ENCODE data around the gene CACNA1B. TPM values are rescaled to one million over a fixed set of nuclear protein-coding genes. Genes with fewer than 3 reads are reported as not detected.
A peak's percentile ranks its signal among the peaks of the same experiment; 100 is the strongest.

The CACNA1B gene
- total RNA-seq, 2 donors from 2014 or later, result 0.26 to 0.99 TPM

DNA sequence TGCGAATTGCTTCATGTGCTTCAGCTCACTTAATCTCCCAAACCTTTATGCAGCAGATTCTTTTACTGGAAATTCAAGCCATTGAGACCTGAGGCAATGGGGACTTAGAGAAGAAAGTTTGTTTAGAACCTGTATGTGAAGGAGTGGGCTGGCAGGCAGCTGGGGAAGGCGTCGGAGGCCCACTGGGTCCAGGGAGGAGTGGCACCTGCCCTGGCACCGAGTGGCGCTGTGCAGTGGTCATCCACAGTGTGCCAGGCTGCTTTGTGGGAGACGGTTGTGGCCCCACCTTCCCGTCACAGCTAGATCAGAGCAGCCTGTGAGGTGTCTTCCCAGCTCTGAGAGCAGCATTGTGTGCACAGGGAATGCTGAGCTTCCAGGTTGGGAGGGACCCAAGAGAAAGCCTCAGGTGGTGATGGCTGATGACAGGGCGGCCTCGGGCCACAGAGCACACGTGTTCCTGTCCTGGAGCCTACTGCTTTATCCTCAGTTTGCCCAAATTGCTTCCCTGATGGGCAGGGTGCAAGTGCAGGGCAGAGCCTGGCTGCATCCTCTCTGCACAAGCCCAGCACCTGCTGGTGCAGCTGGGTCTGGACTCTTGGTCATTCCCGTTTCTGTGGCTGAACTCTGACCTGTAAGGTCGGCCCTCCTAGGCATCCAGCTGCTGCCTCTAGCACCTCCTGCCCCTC lies 175.2 kb downstream of the CACNA1B start:
- no peak overlapping the region for H3K27ac ChIP-seq
- TF ChIP-seq, protein P1, sequence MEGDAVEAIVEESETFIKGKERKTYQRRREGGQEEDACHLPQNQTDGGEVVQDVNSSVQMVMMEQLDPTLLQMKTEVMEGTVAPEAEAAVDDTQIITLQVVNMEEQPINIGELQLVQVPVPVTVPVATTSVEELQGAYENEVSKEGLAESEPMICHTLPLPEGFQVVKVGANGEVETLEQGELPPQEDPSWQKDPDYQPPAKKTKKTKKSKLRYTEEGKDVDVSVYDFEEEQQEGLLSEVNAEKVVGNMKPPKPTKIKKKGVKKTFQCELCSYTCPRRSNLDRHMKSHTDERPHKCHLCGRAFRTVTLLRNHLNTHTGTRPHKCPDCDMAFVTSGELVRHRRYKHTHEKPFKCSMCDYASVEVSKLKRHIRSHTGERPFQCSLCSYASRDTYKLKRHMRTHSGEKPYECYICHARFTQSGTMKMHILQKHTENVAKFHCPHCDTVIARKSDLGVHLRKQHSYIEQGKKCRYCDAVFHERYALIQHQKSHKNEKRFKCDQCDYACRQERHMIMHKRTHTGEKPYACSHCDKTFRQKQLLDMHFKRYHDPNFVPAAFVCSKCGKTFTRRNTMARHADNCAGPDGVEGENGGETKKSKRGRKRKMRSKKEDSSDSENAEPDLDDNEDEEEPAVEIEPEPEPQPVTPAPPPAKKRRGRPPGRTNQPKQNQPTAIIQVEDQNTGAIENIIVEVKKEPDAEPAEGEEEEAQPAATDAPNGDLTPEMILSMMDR (IDR thresholded peaks at IDR 0.05), result no peak
- no peak for TF ChIP-seq POLR2A (IDR thresholded peaks at IDR 0.05)
- H3K9me3 ChIP-seq, result no peaks in the 10 kb centered on the region
- H3K4me1 ChIP-seq, result no peaks in the 10 kb centered on the region
- DNase-seq (peak in 1 of 4 donors; percentile 7), ATAC-seq (peak; percentile 15)
- 78 to 79% methylated on average over 9 to 12 of the region's 12 CpGs for WGBS, 2 donors
- no peaks in the 10 kb centered on the region for H3K36me3 ChIP-seq (replicated peaks in 1 of 2; ENCODE audit: insufficient read depth in 1 of 2, low read depth in 2 of 2)
- no peak overlapping the region for H3K4me3 ChIP-seq
- H3K27me3 ChIP-seq, result no peaks in the 10 kb centered on the region
- intact Hi-C loops (cut with DNase I), result no loop called here

GRCh38 chr9:138053321-138053868 lies 175.8 kb downstream of the CACNA1B start:
- TF ChIP-seq, protein P1 (IDR thresholded peaks at IDR 0.05), result no peak
- TF ChIP-seq POLR2A (IDR thresholded peaks at IDR 0.05), result no peak
- Histone ChIP-seq H3K4me3 (no peak overlapping the region), H3K27me3 (no peaks in the 10 kb centered on the region), H3K36me3 (replicated peaks in 1 of 2; ENCODE audit: insufficient read depth in 1 of 2, low read depth in 2 of 2) (no peaks in the 10 kb centered on the region), H3K9me3 (no peaks in the 10 kb centered on the region), H3K4me1 (no peaks in the 10 kb centered on the region), H3K27ac (no peak overlapping the region)
- no peak for ATAC-seq
- peak in 1 of 4 donors; percentile 6 for DNase-seq
- 76 to 85% methylated on average over 7 of the region's 7 CpGs for WGBS, 2 donors
- intact Hi-C loops (cut with DNase I), result no loop called here

DNA sequence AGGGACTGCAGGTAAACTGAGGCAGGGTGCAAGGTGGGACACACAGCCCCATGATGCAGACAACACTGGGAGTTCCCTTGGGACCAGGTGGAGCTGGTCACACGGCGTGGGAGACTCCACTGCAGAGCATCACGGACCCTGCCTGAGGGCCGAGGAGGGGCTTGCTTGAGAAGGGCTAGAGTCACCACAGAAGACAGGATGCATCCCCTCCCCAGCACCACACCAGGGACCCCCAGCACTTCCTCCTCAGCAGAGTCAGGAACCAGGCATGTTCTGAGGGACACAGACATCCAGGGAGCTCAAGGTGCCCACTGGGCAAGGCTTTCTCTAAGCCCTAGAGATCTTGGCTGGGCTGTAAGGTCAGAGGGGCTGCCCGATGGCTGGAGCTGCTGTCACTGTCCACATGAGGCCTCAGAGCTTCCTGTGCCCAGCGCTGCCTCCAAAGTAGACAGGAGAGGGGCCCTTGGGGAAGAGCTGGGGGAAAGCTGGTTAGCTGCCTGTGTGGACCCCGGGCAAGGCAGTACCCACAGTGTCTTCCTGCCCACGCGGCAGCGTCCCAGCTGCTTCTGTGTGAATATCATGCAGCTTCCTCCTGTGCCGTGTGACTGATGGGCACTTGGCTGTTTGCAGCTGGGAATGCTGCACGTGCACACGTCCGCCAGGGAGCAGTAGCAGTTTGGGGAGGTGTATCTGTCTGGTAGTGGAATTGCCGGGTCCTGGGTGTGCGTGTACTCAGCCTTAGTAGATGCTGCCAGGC lies 176.6 kb downstream of the CACNA1B start:
- no peaks in the 10 kb centered on the region for H3K36me3 ChIP-seq (replicated peaks in 1 of 2; ENCODE audit: insufficient read depth in 1 of 2, low read depth in 2 of 2)
- WGBS, 2 donors, result 58 to 96% methylated on average over 4 to 16 of the region's 16 CpGs
- no peaks in the 10 kb centered on the region for H3K9me3 ChIP-seq
- no peak for ATAC-seq
- peak in 1 of 4 donors; percentile 6 for DNase-seq
- H3K27me3 ChIP-seq, result no peaks in the 10 kb centered on the region
- TF ChIP-seq POLR2A (IDR thresholded peaks at IDR 0.05), result no peak
- TF ChIP-seq, protein P1 (IDR thresholded peaks at IDR 0.05), result no peak
- no peaks in the 10 kb centered on the region for H3K4me1 ChIP-seq
- H3K4me3 ChIP-seq, result no peak overlapping the region
- H3K27ac ChIP-seq, result no peak overlapping the region
- intact Hi-C loops (cut with DNase I), result no loop called here

DNA sequence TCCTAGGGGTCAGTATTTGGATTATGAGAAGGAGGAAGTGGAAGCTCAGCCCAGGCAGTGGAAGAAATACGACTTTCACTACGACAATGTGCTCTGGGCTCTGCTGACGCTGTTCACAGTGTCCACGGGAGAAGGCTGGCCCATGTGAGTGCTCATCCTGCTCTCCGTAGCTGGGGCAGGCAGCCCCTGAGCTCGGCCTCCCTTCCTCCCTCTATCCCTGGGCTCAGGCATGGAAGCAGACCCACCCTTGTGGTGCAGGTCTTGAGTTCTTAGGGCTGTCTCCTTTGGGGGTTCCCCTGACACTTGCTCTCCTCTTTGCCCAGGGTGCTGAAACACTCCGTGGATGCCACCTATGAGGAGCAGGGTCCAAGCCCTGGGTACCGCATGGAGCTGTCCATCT lies 180.1 kb downstream of the CACNA1B start:
- Histone ChIP-seq H3K4me3 (no peak overlapping the region), H3K36me3 (replicated peaks in 1 of 2; ENCODE audit: insufficient read depth in 1 of 2, low read depth in 2 of 2) (no peaks in the 10 kb centered on the region), H3K27me3 (no peaks in the 10 kb centered on the region), H3K4me1 (no peaks in the 10 kb centered on the region), H3K27ac (no peak overlapping the region), H3K9me3 (no peaks in the 10 kb centered on the region)
- no peak for DNase-seq
- TF ChIP-seq, protein P1 (IDR thresholded peaks at IDR 0.05), result no peak
- intact Hi-C loops (cut with DNase I), result no loop called here
- WGBS, 2 donors, result 43 to 59% methylated on average over 7 to 8 of the region's 8 CpGs
- ATAC-seq, result no peak
